WTC11 (cell line): ENCODE measurements around the gene FAM110A. TPM values are rescaled to one million over a fixed set of nuclear protein-coding genes. Genes with fewer than 3 reads are reported as not detected.

Source experiments
- ATAC-seq: fragments of 200-7000 bp; cut with Tn5 transposase; 2 replicates; pipeline ENCODE4 v1.10.0; 2021; ENCODE audit warnings: mild to moderate bottlenecking, moderate library complexity
- CTCF ChIA-PET: fragments of 300-600 bp; sonication (Branson Sonifier 250); formaldehyde crosslinking; loops from one replicate; lab custom pipeline; 2021; ENCODE audit warnings: antibody characterized with exemption; lab: Charles Lee
- POLR2A ChIA-PET: fragments of 350-600 bp; sonication (Branson Sonifier 250); formaldehyde crosslinking; loops from one replicate; lab custom pipeline; 2021; ENCODE audit warnings: antibody characterized with exemption; lab: Charles Lee
- DNase-seq: peaks from one replicate; pipeline ENCODE4 v3.0.0; 2021; ENCODE audit warnings: low spot score
- H3K27ac Mint-ChIP-seq: 2 replicates; pipeline ENCODE4 v1.8.0; 2021; ENCODE audit warnings: mixed read lengths
- H3K27me3 Mint-ChIP-seq: 2 replicates; pipeline ENCODE4 v1.8.0; 2021; ENCODE audit warnings: low read depth, mild to moderate bottlenecking, moderate library complexity, mixed read lengths
- H3K36me3 Mint-ChIP-seq: 2 replicates; pipeline ENCODE4 v1.8.0; 2021; ENCODE audit warnings: mixed read lengths
- H3K4me1 Mint-ChIP-seq: 2 replicates; pipeline ENCODE4 v1.8.0; 2022; ENCODE audit warnings: mixed read lengths
- H3K4me3 Mint-ChIP-seq: 2 replicates; pipeline ENCODE4 v1.8.0; 2021; ENCODE audit warnings: mild to moderate bottlenecking, moderate library complexity, mixed read lengths
- H3K9me3 Mint-ChIP-seq: 2 replicates; pipeline ENCODE4 v1.8.0; 2021; ENCODE audit warnings: mixed read lengths
- ATF6 ChIP-seq: sonication (generic); formaldehyde crosslinking; IDR thresholded peaks from 2 replicates; pipeline ENCODE4 v1.8.1; 2023; ENCODE audit warnings: mild to moderate bottlenecking, missing genetic modification reagents
- CDX4 ChIP-seq: fragments of 250-450 bp; sonication (Bioruptor Pico); IDR thresholded peaks from 2 replicates; pipeline ENCODE4 v1.9.0; 2021; ENCODE audit warnings: moderate library complexity, mild to moderate bottlenecking, inconsistent platforms, borderline replicate concordance
- E2F4 ChIP-seq: sonication (generic); formaldehyde crosslinking; IDR thresholded peaks from 2 replicates; pipeline ENCODE4 v1.8.1; 2022; ENCODE audit warnings: low read depth, mild to moderate bottlenecking, moderate library complexity, missing genetic modification reagents, borderline replicate concordance
- HMGA2 ChIP-seq: fragments of 250-450 bp; sonication (Bioruptor Pico); IDR thresholded peaks from 2 replicates; pipeline ENCODE4 v1.4.0; 2021; ENCODE audit warnings: mild to moderate bottlenecking, moderate library complexity
- IRF2 ChIP-seq: sonication (generic); formaldehyde crosslinking; IDR thresholded peaks from 2 replicates; pipeline ENCODE4 v1.8.0; 2022; ENCODE audit warnings: low read depth, missing genetic modification reagents, borderline replicate concordance
- NFE2L1 ChIP-seq: sonication (generic); formaldehyde crosslinking; IDR thresholded peaks from 2 replicates; pipeline ENCODE4 v1.8.1; 2023; ENCODE audit warnings: missing genetic modification reagents
- NFYB ChIP-seq: sonication (generic); formaldehyde crosslinking; conservative IDR thresholded peaks from 2 replicates; pipeline ENCODE4 v1.8.0; 2022; ENCODE audit warnings: low read depth, missing genetic modification reagents
- PRRX2 ChIP-seq: fragments of 250-450 bp; sonication (Bioruptor Pico); IDR thresholded peaks from 2 replicates; pipeline ENCODE4 v1.8.0; 2021; ENCODE audit warnings: mild to moderate bottlenecking
- SMAD4 ChIP-seq: sonication (generic); formaldehyde crosslinking; IDR thresholded peaks from 2 replicates; pipeline ENCODE4 v1.8.0; 2022; ENCODE audit warnings: mild to moderate bottlenecking, missing genetic modification reagents
- USF1 ChIP-seq: sonication (generic); formaldehyde crosslinking; IDR thresholded peaks from 2 replicates; pipeline ENCODE4 v1.8.0; 2022; ENCODE audit warnings: mild to moderate bottlenecking, missing genetic modification reagents
- ZNF121 ChIP-seq: sonication (generic); formaldehyde crosslinking; IDR thresholded peaks from 2 replicates; pipeline ENCODE4 v1.8.0; 2023; ENCODE audit warnings: missing genetic modification reagents
- ZNF138 ChIP-seq: sonication (generic); formaldehyde crosslinking; conservative IDR thresholded peaks from 2 replicates; pipeline ENCODE4 v1.8.1; 2022; ENCODE audit warnings: mild to moderate bottlenecking, moderate library complexity, missing genetic modification reagents
- ZNF219 ChIP-seq: sonication (generic); formaldehyde crosslinking; IDR thresholded peaks from 2 replicates; pipeline ENCODE4 v1.8.0; 2023; ENCODE audit warnings: missing genetic modification reagents, mild to moderate bottlenecking, borderline replicate concordance
- ZNF263 ChIP-seq: sonication (generic); formaldehyde crosslinking; IDR thresholded peaks from 2 replicates; pipeline ENCODE4 v1.8.1; 2022; ENCODE audit warnings: low read depth, mild to moderate bottlenecking, moderate library complexity, missing genetic modification reagents
- ZNF317 ChIP-seq: sonication (generic); formaldehyde crosslinking; IDR thresholded peaks from 2 replicates; pipeline ENCODE4 v1.8.1; 2023; ENCODE audit warnings: low read depth, mild to moderate bottlenecking, moderate library complexity, missing genetic modification reagents, borderline replicate concordance
- ZNF423 ChIP-seq: fragments of 250-450 bp; sonication (Bioruptor Pico); IDR thresholded peaks from 2 replicates; pipeline ENCODE4 v2.1.2; 2022; ENCODE audit warnings: mild to moderate bottlenecking, moderate library complexity
- ZNF671 ChIP-seq: fragments of 250-450 bp; sonication (Bioruptor Pico); IDR thresholded peaks from 2 replicates; pipeline ENCODE4 v1.8.0; 2021; ENCODE audit warnings: mild to moderate bottlenecking
- total RNA-seq: library from RNA; stranded (reverse); gene quantifications from 3 replicates; pipeline ENCODE4 v1.2.3, GENCODE V29; 2021
- TF ChIP-seq, protein P1 (sequence below): sonication (generic); formaldehyde crosslinking; IDR thresholded peaks from 2 replicates; pipeline ENCODE4 v1.8.1; 2022; ENCODE audit warnings: low read depth, missing genetic modification reagents, borderline replicate concordance
- TF ChIP-seq, protein P2 (sequence below): sonication (generic); formaldehyde crosslinking; IDR thresholded peaks from 2 replicates; pipeline ENCODE4 v1.8.1; 2023; ENCODE audit warnings: mild to moderate bottlenecking, missing genetic modification reagents
- TF ChIP-seq, protein P3 (sequence below): sonication (generic); formaldehyde crosslinking; conservative IDR thresholded peaks from 2 replicates; pipeline ENCODE4 v1.8.1; 2022; ENCODE audit warnings: mild to moderate bottlenecking, missing genetic modification reagents
- TF ChIP-seq, protein P4 (sequence below): fragments of 250-450 bp; sonication (Bioruptor Pico); IDR thresholded peaks from 2 replicates; pipeline ENCODE4 v2.1.2; 2022; ENCODE audit warnings: mild to moderate bottlenecking, moderate library complexity

Gene FAM110A
- total RNA-seq, 1 experiment from 2014 or later, result 18.8 TPM

DNA sequence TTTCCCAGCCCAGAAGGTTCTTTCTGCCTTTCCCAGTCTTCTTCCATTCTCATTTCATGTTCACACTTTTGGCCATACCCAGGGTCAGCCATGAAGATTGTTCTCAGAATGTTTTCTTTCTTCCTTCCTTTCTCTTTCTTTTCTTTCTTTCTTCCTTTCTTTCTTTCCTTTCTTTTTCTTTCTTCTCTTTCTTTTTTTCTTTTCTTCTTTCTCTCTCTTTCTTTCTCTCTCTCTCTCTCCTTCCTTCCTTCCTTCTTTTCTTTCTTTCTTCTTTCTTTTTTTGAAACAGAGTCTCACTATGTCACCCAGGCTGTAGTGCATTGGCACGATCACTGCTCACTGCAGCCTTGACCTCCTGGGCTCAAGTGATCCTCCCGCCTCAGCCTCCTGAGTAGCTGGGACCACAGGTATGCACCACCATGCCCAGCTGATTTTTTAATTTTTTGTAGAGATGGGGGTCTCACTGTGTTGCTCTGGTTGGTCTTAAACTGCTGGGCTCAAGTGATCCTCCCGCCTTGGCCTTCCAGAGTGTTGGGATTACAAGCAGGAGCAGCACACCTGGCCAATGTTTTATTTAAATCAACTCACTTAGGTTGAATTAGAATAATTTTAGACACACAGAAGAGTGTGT, 13.1 kb upstream of the FAM110A start (continued):
- TF ChIP-seq E2F4 (CRISPR knock-in tag) (no peak), ZNF317 (no peak), IRF2 (no peak), HMGA2 (no peak)

DNA sequence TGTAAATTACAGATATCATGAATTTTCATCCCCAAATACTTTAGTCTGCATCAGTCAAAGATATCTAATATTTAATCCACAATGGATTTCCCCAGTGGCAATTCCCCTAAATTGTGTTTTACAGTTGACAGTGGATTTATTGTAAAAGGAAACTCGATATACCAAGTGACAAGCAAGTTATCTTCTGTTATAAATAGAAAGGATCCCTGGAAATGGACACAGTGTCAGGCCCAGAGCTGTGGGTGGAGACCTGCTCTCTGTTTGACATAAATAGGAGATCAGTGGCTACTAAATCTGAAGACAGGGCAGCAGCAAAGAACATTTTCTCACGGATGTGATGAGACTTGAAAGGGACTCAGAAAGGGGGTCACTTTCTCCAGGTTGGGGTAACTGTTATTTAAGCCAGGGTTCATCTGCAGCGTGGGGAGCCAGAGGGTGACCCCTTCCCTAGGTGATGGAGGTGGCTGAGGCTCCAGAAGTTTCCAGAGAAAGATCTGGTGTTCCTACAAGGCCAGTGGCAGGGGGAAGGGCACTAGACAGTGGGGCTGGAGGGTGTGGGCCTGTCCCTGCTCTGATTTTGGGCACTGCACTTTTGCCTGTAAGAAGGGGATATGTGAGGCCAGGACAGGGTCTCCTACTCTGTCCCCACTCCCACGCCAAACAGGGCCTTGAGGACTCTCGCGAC, 12.3 kb upstream of the FAM110A start:
- Mint-ChIP-seq H3K36me3 (no peaks in the 10 kb centered on the region), H3K4me1 (peaks cover 4% of the 10 kb centered on the region), H3K9me3 (no peaks in the 10 kb centered on the region), H3K4me3 (no peak overlapping the region), H3K27me3 (peaks cover 2% of the 10 kb centered on the region; the same call in 1 of the 2 replicates), H3K27ac (no peak overlapping the region)
- ATAC-seq (no peak), DNase-seq (no peak)
- POLR2A ChIA-PET, result no interaction called here
- CTCF ChIA-PET, result no interaction called here
- TF ChIP-seq, protein P1, sequence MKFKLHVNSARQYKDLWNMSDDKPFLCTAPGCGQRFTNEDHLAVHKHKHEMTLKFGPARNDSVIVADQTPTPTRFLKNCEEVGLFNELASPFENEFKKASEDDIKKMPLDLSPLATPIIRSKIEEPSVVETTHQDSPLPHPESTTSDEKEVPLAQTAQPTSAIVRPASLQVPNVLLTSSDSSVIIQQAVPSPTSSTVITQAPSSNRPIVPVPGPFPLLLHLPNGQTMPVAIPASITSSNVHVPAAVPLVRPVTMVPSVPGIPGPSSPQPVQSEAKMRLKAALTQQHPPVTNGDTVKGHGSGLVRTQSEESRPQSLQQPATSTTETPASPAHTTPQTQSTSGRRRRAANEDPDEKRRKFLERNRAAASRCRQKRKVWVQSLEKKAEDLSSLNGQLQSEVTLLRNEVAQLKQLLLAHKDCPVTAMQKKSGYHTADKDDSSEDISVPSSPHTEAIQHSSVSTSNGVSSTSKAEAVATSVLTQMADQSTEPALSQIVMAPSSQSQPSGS (CRISPR knock-in tag), result no peak
- TF ChIP-seq NFE2L1, result no peak
- no peak for TF ChIP-seq ZNF263 (CRISPR knock-in tag)
- TF ChIP-seq, protein P2, sequence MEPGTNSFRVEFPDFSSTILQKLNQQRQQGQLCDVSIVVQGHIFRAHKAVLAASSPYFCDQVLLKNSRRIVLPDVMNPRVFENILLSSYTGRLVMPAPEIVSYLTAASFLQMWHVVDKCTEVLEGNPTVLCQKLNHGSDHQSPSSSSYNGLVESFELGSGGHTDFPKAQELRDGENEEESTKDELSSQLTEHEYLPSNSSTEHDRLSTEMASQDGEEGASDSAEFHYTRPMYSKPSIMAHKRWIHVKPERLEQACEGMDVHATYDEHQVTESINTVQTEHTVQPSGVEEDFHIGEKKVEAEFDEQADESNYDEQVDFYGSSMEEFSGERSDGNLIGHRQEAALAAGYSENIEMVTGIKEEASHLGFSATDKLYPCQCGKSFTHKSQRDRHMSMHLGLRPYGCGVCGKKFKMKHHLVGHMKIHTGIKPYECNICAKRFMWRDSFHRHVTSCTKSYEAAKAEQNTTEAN (CRISPR knock-in tag), result no peak
- no peak for TF ChIP-seq PRRX2 (CRISPR knock-in tag)
- no peak for TF ChIP-seq NFYB (CRISPR knock-in tag)
- no peak for TF ChIP-seq CDX4 (CRISPR knock-in tag)
- no peak for TF ChIP-seq ZNF121 (CRISPR knock-in tag)
- TF ChIP-seq, protein P3, sequence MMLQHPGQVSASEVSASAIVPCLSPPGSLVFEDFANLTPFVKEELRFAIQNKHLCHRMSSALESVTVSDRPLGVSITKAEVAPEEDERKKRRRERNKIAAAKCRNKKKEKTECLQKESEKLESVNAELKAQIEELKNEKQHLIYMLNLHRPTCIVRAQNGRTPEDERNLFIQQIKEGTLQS, result no peak
- TF ChIP-seq ZNF219, result no peak
- TF ChIP-seq ZNF138 (CRISPR knock-in tag), result no peak
- no peak for TF ChIP-seq ATF6 (CRISPR knock-in tag)
- no peak for TF ChIP-seq SMAD4 (CRISPR knock-in tag)
- no peak for TF ChIP-seq USF1
- TF ChIP-seq ZNF671 (CRISPR knock-in tag), result no peak
- no peak for TF ChIP-seq ZNF423
- TF ChIP-seq, protein P4, sequence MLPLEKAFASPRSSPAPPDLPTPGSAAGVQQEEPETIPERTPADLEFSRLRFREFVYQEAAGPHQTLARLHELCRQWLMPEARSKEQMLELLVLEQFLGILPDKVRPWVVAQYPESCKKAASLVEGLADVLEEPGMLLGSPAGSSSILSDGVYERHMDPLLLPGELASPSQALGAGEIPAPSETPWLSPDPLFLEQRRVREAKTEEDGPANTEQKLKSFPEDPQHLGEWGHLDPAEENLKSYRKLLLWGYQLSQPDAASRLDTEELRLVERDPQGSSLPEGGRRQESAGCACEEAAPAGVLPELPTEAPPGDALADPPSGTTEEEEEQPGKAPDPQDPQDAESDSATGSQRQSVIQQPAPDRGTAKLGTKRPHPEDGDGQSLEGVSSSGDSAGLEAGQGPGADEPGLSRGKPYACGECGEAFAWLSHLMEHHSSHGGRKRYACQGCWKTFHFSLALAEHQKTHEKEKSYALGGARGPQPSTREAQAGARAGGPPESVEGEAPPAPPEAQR, result no peak
- no peak for TF ChIP-seq HMGA2
